ENCODE results near the gene FGD4. TPM values are rescaled to one million over a fixed set of nuclear protein-coding genes. Genes with fewer than 3 reads are reported as not detected.

The FGD4 gene
- total RNA-seq, 2 donors from 2014 or later, result 36.3 to 54.4 TPM

DNA sequence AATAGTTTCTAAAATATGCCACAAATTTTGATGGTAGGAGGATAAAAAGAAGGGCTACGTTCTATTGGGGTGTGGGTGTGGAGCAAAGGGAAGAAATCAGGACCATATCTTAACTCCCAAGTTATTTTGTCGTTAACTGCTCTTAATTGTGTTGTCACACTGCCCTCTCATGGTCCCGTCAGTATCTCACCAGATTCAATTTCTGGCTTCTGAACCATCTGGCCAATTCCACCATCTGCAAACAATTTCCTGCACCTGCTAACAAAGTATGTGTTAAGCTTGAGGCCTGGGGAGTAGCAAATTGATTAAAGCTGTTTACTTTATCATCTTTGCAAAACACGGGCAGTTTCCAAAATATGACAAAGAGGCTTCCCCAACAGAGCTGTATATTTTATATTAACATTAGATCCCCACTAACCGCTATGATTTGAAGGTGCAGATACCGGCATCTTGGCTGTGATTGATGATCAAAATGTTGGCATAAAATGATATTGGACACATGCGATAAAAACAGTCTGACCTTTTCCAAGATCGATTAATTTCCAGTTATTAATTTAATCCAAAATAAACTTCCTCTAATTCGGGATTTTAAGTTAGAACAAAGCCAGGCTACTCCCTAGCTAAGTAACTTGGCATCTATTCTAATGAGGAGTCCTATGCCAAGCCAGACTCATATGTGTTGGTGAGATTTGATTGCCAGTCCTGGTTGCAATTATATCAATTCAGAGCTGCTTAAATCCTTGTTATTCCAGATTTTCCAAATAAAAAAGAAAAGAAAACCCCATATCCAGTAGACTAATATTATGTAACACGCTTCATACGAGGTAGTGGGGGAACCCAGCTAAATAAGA is 272.8 kb downstream of the FGD4 start:
- no peak for TF ChIP-seq POLR2A (IDR thresholded peaks at IDR 0.05)
- TF ChIP-seq, protein P1, sequence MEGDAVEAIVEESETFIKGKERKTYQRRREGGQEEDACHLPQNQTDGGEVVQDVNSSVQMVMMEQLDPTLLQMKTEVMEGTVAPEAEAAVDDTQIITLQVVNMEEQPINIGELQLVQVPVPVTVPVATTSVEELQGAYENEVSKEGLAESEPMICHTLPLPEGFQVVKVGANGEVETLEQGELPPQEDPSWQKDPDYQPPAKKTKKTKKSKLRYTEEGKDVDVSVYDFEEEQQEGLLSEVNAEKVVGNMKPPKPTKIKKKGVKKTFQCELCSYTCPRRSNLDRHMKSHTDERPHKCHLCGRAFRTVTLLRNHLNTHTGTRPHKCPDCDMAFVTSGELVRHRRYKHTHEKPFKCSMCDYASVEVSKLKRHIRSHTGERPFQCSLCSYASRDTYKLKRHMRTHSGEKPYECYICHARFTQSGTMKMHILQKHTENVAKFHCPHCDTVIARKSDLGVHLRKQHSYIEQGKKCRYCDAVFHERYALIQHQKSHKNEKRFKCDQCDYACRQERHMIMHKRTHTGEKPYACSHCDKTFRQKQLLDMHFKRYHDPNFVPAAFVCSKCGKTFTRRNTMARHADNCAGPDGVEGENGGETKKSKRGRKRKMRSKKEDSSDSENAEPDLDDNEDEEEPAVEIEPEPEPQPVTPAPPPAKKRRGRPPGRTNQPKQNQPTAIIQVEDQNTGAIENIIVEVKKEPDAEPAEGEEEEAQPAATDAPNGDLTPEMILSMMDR (IDR thresholded peaks at IDR 0.05), result peak; percentile 19 to 80 (median 65)
- peak; percentile 27 to 73 (median 58) for DNase-seq
- Histone ChIP-seq H3K36me3 (replicated peaks in 1 of 2; ENCODE audit: insufficient read depth in 1 of 2, low read depth in 2 of 2) (no peaks in the 10 kb centered on the region), H3K27ac (no peak overlapping the region), H3K4me3 (no peak overlapping the region), H3K4me1 (peaks cover 4% of the 10 kb centered on the region), H3K9me3 (no peaks in the 10 kb centered on the region), H3K27me3 (no peaks in the 10 kb centered on the region)
- WGBS, 2 donors, result 20 to 23% methylated on average over 11 of the region's 11 CpGs
- intact Hi-C loops (cut with DNase I), result no loop called here
- peak; percentile 75 for ATAC-seq

DNA sequence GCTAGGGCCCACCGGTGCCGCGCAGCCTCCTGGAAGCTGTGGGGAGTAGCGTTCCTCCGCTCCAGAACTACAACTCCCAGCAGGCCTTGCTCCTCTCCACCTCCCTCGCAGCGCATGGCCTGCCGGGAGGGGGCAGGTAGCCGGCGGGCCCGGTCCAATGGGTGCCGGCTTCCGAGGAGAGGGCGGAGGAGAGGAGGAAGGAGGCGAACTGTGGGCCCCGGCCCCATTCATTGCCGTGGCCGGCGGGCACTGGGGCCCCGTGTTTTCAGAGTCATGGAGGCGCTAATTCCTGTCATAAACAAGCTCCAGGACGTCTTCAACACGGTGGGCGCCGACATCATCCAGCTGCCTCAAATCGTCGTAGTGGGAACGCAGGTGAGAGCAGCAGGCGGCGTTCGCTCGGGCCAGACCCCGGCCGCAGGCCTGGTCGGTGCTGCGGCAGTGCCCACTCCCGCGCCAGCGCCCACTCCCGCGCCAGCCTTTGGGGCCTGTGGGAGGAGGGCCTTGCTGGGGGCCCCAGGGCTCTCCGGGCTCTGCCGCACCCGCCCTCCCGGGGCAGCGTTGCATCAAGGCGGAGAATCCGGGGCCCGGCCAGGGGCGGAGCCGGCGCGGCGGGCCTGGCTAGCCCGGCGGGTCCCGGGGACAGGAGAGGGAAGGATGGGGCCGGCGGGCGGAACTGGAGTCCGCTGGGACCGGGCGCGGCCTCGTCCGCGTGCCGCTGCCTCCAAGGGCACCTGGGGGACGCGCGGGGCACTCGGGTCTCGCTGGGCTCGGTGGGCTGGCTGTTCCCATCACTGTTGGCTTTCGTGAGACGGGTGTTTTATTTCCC is 279.9 kb downstream of the FGD4 start, which contains the start of gene DNM1L:
Gene DNM1L, plus strand, starts transcription at position 211 of the 829 bp plus-strand sequence. Its CDS starts 63 bp downstream, at position 274.
- peak within 1 kb of the TSS; percentile 68 to 98 for H3K4me3 ChIP-seq
- 0 to 1% methylated on average over 8 to 74 of the region's 76 CpGs for WGBS, 2 donors
- no peaks in the 10 kb centered on the region for H3K9me3 ChIP-seq
- intact Hi-C loops (cut with DNase I), result no loop called here
- no peaks in the 10 kb centered on the region for H3K27me3 ChIP-seq
- no peaks in the 10 kb centered on the region for H3K36me3 ChIP-seq (replicated peaks in 1 of 2; ENCODE audit: insufficient read depth in 1 of 2, low read depth in 2 of 2)
- peak; percentile 92 to 94 (median 93) for DNase-seq
- TF ChIP-seq, protein P1 (IDR thresholded peaks at IDR 0.05), result peak in 5 of 7 experiments; percentile 12 to 47 (median 20)
- peak; percentile 71 to 93 (median 91) for TF ChIP-seq POLR2A (IDR thresholded peaks at IDR 0.05)
- peak; percentile 98 for ATAC-seq
- peaks cover 6% of the 10 kb centered on the region for H3K4me1 ChIP-seq
- H3K27ac ChIP-seq, result peak within 1 kb of the TSS; percentile 65 to 96 (median 87)

DNA sequence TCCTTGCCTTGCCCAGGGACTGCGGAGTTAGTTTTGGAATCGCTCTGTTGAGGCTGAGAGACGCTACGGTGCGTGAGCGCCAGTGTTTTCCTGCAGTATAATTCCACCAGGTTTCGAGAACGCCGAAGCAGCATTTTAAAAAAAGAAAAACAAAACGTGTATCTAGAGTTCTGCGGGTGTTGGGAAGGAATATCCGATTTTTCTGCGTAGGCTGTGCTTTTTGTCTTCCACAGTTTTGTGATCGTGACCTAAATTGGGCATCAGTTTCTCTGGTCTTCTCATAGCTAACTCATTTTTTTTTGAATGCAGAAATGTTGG is 280.5 kb downstream of the FGD4 start:
- H3K4me1 ChIP-seq, result peaks cover 6% of the 10 kb centered on the region
- TF ChIP-seq, protein P1 (IDR thresholded peaks at IDR 0.05), result no peak
- TF ChIP-seq POLR2A (IDR thresholded peaks at IDR 0.05), result no peak
- no peak for ATAC-seq
- H3K36me3 ChIP-seq (replicated peaks in 1 of 2; ENCODE audit: insufficient read depth in 1 of 2, low read depth in 2 of 2), result no peaks in the 10 kb centered on the region
- intact Hi-C loops (cut with DNase I), result no loop called here
- H3K9me3 ChIP-seq, result no peaks in the 10 kb centered on the region
- DNase-seq, result no peak
- H3K27ac ChIP-seq, result peak overlapping the region; percentile 65 to 96 (median 87)
- H3K4me3 ChIP-seq, result peak overlapping the region; percentile 68 to 98
- H3K27me3 ChIP-seq, result no peaks in the 10 kb centered on the region
- 0% methylated on average over 14 of the region's 14 CpGs for WGBS, 2 donors

DNA sequence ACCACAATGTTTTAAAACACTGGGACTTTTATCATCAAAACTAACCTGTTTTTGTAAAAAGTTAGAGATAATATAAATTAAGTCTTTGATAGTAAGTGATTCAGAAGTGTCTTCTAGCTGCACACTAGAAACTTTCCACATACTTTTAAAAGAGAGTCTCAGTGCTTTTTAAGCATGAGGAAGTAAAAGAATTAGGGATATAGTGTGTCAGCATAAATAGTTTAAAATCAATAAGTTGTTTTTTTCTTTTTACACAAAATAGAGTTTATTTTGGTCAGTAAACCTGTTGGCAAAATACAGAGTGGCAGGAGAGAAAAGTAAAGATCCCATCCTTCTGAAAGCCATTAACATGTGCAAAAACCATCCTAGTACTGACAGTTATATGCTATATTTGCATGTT is 281.4 kb downstream of the FGD4 start:
- H3K4me3 ChIP-seq, result no peak overlapping the region
- DNase-seq (no peak), ATAC-seq (no peak)
- no peaks in the 10 kb centered on the region for H3K36me3 ChIP-seq (replicated peaks in 1 of 2; ENCODE audit: insufficient read depth in 1 of 2, low read depth in 2 of 2)
- H3K9me3 ChIP-seq, result no peaks in the 10 kb centered on the region
- intact Hi-C loops (cut with DNase I), result no loop called here
- no peaks in the 10 kb centered on the region for H3K27me3 ChIP-seq
- peak overlapping the region in 1 of 4 donors; percentile 96 for H3K27ac ChIP-seq
- peaks cover 6% of the 10 kb centered on the region for H3K4me1 ChIP-seq
- TF ChIP-seq, protein P1 (IDR thresholded peaks at IDR 0.05), result no peak
- no peak for TF ChIP-seq POLR2A (IDR thresholded peaks at IDR 0.05)

All from body of pancreas (tissue), 4 donors.